SK-N-SH (cell line): Measurements from ENCODE around the gene RAB8B. TPM values are rescaled to one million over a fixed set of nuclear protein-coding genes. Genes with fewer than 3 reads are reported as not detected.

Experiments used
- CTCF ChIA-PET: fragments of 300-600, 350-600 bp; formaldehyde crosslinking; extraction: SDS; loops from one replicate; lab custom pipeline; 2021; lab: Yijun Ruan, JAX
- POLR2A ChIA-PET: fragments of 350-600 bp; sonication (Branson Sonifier 250); formaldehyde crosslinking; extraction: SDS; loops from one replicate; lab custom pipeline; 2020; ENCODE audit warnings: antibody characterized with exemption, inconsistent platforms; lab: Yijun Ruan, JAX
- DNase-seq: peaks from one replicate; pipeline ENCODE4 v3.0.0; 2012
- H2AFZ ChIP-seq: fragments of 200-600 bp; sonication (generic); 2 replicates; pipeline ENCODE4 v1.8.1; 2016; ENCODE audit warnings: antibody characterized with exemption, mild to moderate bottlenecking, low read depth
- H3F3A ChIP-seq: fragments of 200-600 bp; sonication (generic); replicated peaks from 2 replicates; pipeline ENCODE3; 2016; ENCODE audit warnings: antibody characterized with exemption, mild to moderate bottlenecking; ENCODE audit not compliant: insufficient read depth
- H3K27ac ChIP-seq, 2 experiments: fragments of 200-500 bp in 1 of 2; fragments of 200-600 bp in 1 of 2; sonication (Bioruptor generic) in 1 of 2; sonication (generic), shearing (Covaris generic) in 1 of 2; 2 replicates each; pipeline versions ENCODE4 v1.5.1 to v1.6.1; 2014 to 2016; ENCODE audit warnings: low read depth in 2 of 2, inconsistent platforms in 1 of 2, low read length in 1 of 2, mild to moderate bottlenecking in 1 of 2, mixed read lengths in 1 of 2
- H3K27me3 ChIP-seq: fragments of 200-600 bp; sonication (generic), shearing (Covaris generic); 2 replicates; pipeline ENCODE4 v1.6.1; 2016; ENCODE audit warnings: mixed run types; ENCODE audit not compliant: insufficient read depth
- H3K36me3 ChIP-seq, 2 experiments: fragments of 200-500 bp in 1 of 2; fragments of 200-600 bp in 1 of 2; sonication (Bioruptor generic) in 1 of 2; sonication (generic) in 1 of 2; replicated peaks in 1 of 2; 2 replicates each; pipeline versions ENCODE3 to v1.5.1; 2014 to 2016; ENCODE audit warnings: low read length in 1 of 2, mild to moderate bottlenecking in 1 of 2; ENCODE audit not compliant: insufficient read depth in 2 of 2, control insufficient read depth in 1 of 2
- H3K4me1 ChIP-seq, 2 experiments: fragments of 200-500 bp in 1 of 2; fragments of 200-600 bp in 1 of 2; sonication (Bioruptor generic) in 1 of 2; sonication (generic), shearing (Covaris generic) in 1 of 2; 2 replicates each; pipeline versions ENCODE4 v1.5.1 to v1.6.1; 2014 to 2016; ENCODE audit warnings: low read depth in 1 of 2, low read length in 1 of 2, mixed run types in 1 of 2; ENCODE audit not compliant: insufficient read depth in 2 of 2, control insufficient read depth in 1 of 2
- H3K4me2 ChIP-seq: fragments of 200-600 bp; sonication (generic), shearing (Covaris generic); 2 replicates; pipeline ENCODE4 v1.6.1; 2017; ENCODE audit warnings: mixed run types
- H3K4me3 ChIP-seq, 2 experiments: fragments of 200-500 bp in 1 of 2; fragments of 200-600 bp in 1 of 2; sonication (Bioruptor generic) in 1 of 2; sonication (generic), shearing (Covaris generic) in 1 of 2; 2 replicates each; pipeline versions ENCODE4 v1.5.1 to v1.8.1; 2014 to 2016; ENCODE audit warnings: low read depth in 2 of 2, inconsistent platforms in 1 of 2, low read length in 1 of 2, mild to moderate bottlenecking in 1 of 2, mixed read lengths in 1 of 2, moderate library complexity in 1 of 2
- H3K79me2 ChIP-seq: fragments of 200-600 bp; sonication (generic); 2 replicates; pipeline ENCODE4 v1.8.1; 2017; ENCODE audit warnings: mild to moderate bottlenecking; ENCODE audit not compliant: insufficient read depth
- H3K9ac ChIP-seq: fragments of 200-600 bp; sonication (generic); 2 replicates; pipeline ENCODE4 v1.6.1; 2017; ENCODE audit warnings: mixed run types
- H3K9me2 ChIP-seq: fragments of 200-600 bp; sonication (generic); 2 replicates; pipeline ENCODE4 v1.6.1; 2017; ENCODE audit warnings: mixed run types
- H3K9me3 ChIP-seq: fragments of 200-600 bp; sonication (generic); 2 replicates; pipeline ENCODE4 v1.6.1; 2017; ENCODE audit warnings: mixed run types, mild to moderate bottlenecking, moderate library complexity
- H4K20me1 ChIP-seq: fragments of 200-600 bp; sonication (generic); 2 replicates; pipeline ENCODE4 v1.6.1; 2017; ENCODE audit warnings: mild to moderate bottlenecking, mixed run types; ENCODE audit not compliant: insufficient read depth
- CHD2 ChIP-seq: fragments of 150-350 bp; IDR thresholded peaks from 2 replicates; pipeline ENCODE4 v1.6.1; 2018; ENCODE audit warnings: low read length; ENCODE audit not compliant: partially characterized antibody
- ELF1 ChIP-seq: IDR thresholded peaks from 2 replicates; pipeline ENCODE4 v1.4.0; 2012
- EP300 ChIP-seq, 2 experiments: IDR thresholded peaks; 2 replicates each; pipeline versions ENCODE4 v1.4.0 to v1.6.1; 2012; ENCODE audit warnings: borderline replicate concordance in 1 of 2, low read depth in 1 of 2, low read length in 1 of 2
- EZH2phosphoT487 ChIP-seq: fragments of 200-600 bp; sonication (generic); IDR thresholded peaks from 2 replicates; pipeline ENCODE4 v1.6.1; 2017; ENCODE audit warnings: low read depth, mixed run types, mild to moderate bottlenecking, antibody characterized with exemption, moderate library complexity, borderline replicate concordance
- FOXM1 ChIP-seq: IDR thresholded peaks from 2 replicates; pipeline ENCODE4 v1.4.0; 2012; ENCODE audit warnings: low read depth, mild to moderate bottlenecking
- MEF2A ChIP-seq: IDR thresholded peaks from 2 replicates; pipeline ENCODE4 v1.4.0; 2012; ENCODE audit warnings: low read depth, borderline replicate concordance
- POLR2AphosphoS5 ChIP-seq: IDR thresholded peaks from 2 replicates; pipeline ENCODE4 v1.6.1; 2012; ENCODE audit warnings: low read depth, low read length
- RFX5 ChIP-seq: IDR thresholded peaks from 2 replicates; pipeline ENCODE4 v1.6.1; 2012; ENCODE audit warnings: mild to moderate bottlenecking, improper control_type of control experiment, low read length
- RXRA ChIP-seq: IDR thresholded peaks from 2 replicates; pipeline ENCODE4 v1.4.0; 2012; ENCODE audit warnings: low read depth, mild to moderate bottlenecking, borderline replicate concordance
- SMC3 ChIP-seq: IDR thresholded peaks from 2 replicates; pipeline ENCODE4 v1.6.1; 2012; ENCODE audit warnings: low read depth, low read length, improper control_type of control experiment
- TAF1 ChIP-seq: IDR thresholded peaks from 2 replicates; pipeline ENCODE4 v1.6.1; 2012; ENCODE audit warnings: low read depth, mild to moderate bottlenecking, low read length, moderate library complexity, borderline replicate concordance
- TEAD4 ChIP-seq: IDR thresholded peaks from 2 replicates; pipeline ENCODE4 v1.4.0; 2012; ENCODE audit warnings: mild to moderate bottlenecking, borderline replicate concordance; ENCODE audit not compliant: insufficient read depth
- WGBS: methylation state at CpG from one replicate; pipeline ENCODE4 v1.1.6; 2017; ENCODE audit warnings: low lambda C conversion rate; 5-methylcytosine and 5-hydroxymethylcytosine counted together
- polyA plus RNA-seq, 3 experiments: library from polyadenylated mRNA; depleted of rRNA; stranded (reverse); fragments of >200 nt; gene quantifications; 2 replicates each; pipeline ENCODE4 v1.2.3, GENCODE V29; 2012
- TF ChIP-seq, protein P1 (sequence below): IDR thresholded peaks from 2 replicates; pipeline ENCODE4 v1.6.1; 2012; ENCODE audit warnings: mild to moderate bottlenecking, low read depth, low read length, moderate library complexity
- TF ChIP-seq, protein P2 (sequence below): IDR thresholded peaks from 2 replicates; pipeline ENCODE4; 2012
- TF ChIP-seq, protein P3 (sequence below): fragments of 150-350 bp; IDR thresholded peaks from 2 replicates; pipeline ENCODE4 v1.6.1; 2016; ENCODE audit warnings: mild to moderate bottlenecking, low read depth, low read length
- TF ChIP-seq, protein P4 (sequence below): fragments of 200-600 bp; sonication (generic); IDR thresholded peaks from 2 replicates; pipeline ENCODE4 v1.6.1; 2017; ENCODE audit warnings: antibody characterized with exemption, mild to moderate bottlenecking, moderate library complexity

The RAB8B gene
- polyA plus RNA-seq, 1 of the 3 experiments (the other 2 are of a cell fraction), result 5.4 TPM

DNA sequence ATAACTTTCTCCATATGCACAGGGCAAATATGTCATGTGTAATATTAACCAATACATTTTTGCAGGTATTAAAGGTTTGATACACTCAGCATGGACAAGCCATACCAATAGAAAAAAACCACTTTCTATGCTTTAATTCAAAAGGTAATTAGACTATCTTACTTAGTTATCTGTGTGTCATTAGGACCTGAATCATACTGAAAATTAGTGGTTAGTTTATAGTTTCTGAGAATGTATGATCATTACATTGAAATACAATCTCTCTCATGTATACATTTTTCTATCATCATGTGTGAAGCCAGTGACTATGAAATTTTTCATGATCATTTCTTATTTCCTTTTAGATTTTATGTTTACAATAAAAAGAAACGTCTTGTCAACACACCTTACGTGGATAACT lies 48.5 kb upstream of the RAB8B start:
- Histone ChIP-seq H3K4me2 (no peak overlapping the region), H3K9me2 (no peaks in the 10 kb centered on the region), H3F3A (peaks cover 34% of the 10 kb centered on the region), H3K27ac (no peak overlapping the region), H3K36me3 (peaks cover 4 to 36% of the 10 kb centered on the region in 2 experiments), H2AFZ (no peak overlapping the region), H3K27me3 (no peaks in the 10 kb centered on the region), H4K20me1 (no peaks in the 10 kb centered on the region), H3K79me2 (peaks cover 17% of the 10 kb centered on the region; the same call in 1 of the 2 replicates), H3K4me1 (peaks cover 0 to 10% of the 10 kb centered on the region in 2 experiments; a peak in 1 of 4 replicates), H3K9me3 (no peaks in the 10 kb centered on the region), H3K4me3 (no peak overlapping the region), H3K9ac (no peak overlapping the region)
- WGBS, result 93% methylated on average over 2 of the region's 2 CpGs
- ChIA-PET CTCF (no interaction called here), POLR2A (no interaction called here)
- DNase-seq, result no peak
- TF ChIP-seq, protein P1, sequence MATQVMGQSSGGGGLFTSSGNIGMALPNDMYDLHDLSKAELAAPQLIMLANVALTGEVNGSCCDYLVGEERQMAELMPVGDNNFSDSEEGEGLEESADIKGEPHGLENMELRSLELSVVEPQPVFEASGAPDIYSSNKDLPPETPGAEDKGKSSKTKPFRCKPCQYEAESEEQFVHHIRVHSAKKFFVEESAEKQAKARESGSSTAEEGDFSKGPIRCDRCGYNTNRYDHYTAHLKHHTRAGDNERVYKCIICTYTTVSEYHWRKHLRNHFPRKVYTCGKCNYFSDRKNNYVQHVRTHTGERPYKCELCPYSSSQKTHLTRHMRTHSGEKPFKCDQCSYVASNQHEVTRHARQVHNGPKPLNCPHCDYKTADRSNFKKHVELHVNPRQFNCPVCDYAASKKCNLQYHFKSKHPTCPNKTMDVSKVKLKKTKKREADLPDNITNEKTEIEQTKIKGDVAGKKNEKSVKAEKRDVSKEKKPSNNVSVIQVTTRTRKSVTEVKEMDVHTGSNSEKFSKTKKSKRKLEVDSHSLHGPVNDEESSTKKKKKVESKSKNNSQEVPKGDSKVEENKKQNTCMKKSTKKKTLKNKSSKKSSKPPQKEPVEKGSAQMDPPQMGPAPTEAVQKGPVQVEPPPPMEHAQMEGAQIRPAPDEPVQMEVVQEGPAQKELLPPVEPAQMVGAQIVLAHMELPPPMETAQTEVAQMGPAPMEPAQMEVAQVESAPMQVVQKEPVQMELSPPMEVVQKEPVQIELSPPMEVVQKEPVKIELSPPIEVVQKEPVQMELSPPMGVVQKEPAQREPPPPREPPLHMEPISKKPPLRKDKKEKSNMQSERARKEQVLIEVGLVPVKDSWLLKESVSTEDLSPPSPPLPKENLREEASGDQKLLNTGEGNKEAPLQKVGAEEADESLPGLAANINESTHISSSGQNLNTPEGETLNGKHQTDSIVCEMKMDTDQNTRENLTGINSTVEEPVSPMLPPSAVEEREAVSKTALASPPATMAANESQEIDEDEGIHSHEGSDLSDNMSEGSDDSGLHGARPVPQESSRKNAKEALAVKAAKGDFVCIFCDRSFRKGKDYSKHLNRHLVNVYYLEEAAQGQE, result no peak
- TF ChIP-seq, protein P2, sequence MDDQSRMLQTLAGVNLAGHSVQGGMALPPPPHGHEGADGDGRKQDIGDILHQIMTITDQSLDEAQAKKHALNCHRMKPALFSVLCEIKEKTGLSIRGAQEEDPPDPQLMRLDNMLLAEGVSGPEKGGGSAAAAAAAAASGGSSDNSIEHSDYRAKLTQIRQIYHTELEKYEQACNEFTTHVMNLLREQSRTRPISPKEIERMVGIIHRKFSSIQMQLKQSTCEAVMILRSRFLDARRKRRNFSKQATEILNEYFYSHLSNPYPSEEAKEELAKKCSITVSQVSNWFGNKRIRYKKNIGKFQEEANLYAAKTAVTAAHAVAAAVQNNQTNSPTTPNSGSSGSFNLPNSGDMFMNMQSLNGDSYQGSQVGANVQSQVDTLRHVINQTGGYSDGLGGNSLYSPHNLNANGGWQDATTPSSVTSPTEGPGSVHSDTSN, result no peak
- no peak for TF ChIP-seq CHD2
- TF ChIP-seq SMC3, result no peak
- no peak for TF ChIP-seq RFX5
- no peak for TF ChIP-seq TAF1
- no peak for TF ChIP-seq TEAD4
- no peak for TF ChIP-seq ELF1
- TF ChIP-seq, protein P3, sequence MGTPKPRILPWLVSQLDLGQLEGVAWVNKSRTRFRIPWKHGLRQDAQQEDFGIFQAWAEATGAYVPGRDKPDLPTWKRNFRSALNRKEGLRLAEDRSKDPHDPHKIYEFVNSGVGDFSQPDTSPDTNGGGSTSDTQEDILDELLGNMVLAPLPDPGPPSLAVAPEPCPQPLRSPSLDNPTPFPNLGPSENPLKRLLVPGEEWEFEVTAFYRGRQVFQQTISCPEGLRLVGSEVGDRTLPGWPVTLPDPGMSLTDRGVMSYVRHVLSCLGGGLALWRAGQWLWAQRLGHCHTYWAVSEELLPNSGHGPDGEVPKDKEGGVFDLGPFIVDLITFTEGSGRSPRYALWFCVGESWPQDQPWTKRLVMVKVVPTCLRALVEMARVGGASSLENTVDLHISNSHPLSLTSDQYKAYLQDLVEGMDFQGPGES, result no peak
- no peak for TF ChIP-seq POLR2AphosphoS5
- TF ChIP-seq RXRA, result no peak
- TF ChIP-seq MEF2A, result no peak

DNA sequence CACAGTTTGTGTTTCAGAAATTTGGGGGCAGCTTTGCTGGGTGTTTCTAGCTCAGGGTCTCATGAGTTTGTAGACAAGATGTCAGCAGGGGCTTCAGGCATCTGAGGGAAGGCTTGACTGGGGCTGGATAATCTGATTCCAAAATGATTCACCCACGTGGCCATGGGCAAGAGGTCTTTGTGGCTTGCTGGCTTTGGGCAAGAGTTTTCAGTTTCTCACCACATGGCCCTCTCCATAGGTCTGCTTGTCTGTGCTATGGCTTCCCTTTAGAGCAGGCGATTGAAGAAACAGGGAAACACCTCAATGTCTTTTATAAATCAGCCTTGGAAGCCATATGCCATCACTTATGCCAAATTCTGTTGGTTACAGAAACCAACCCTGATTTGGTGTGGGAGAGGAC lies 44.0 kb upstream of the RAB8B start:
- H3K36me3 ChIP-seq, result peaks cover 6 to 68% of the 10 kb centered on the region in 2 experiments
- H3K27ac ChIP-seq, result no peak overlapping the region
- CTCF ChIA-PET, result no interaction called here
- H3K9ac ChIP-seq, result no peak overlapping the region
- H2AFZ ChIP-seq, result no peak overlapping the region
- DNase-seq, result no peak
- H3K9me2 ChIP-seq, result no peaks in the 10 kb centered on the region
- peaks cover 40% of the 10 kb centered on the region for H3F3A ChIP-seq
- POLR2A ChIA-PET, result no interaction called here
- H4K20me1 ChIP-seq, result peaks cover 5% of the 10 kb centered on the region; the same call in 1 of the 2 replicates
- no peaks in the 10 kb centered on the region for H3K27me3 ChIP-seq
- H3K9me3 ChIP-seq, result no peaks in the 10 kb centered on the region
- peaks cover 16% of the 10 kb centered on the region; the same call in 1 of the 2 replicates for H3K79me2 ChIP-seq
- no peak overlapping the region for H3K4me2 ChIP-seq
- no peak overlapping the region for H3K4me3 ChIP-seq
- H3K4me1 ChIP-seq, result no peaks in the 10 kb centered on the region
- 88% methylated on average over 2 of the region's 2 CpGs for WGBS
- TF ChIP-seq FOXM1 (no peak), EZH2phosphoT487 (no peak), EP300 (IDR thresholded peaks at IDR 0.05; ENCODE audit: borderline replicate concordance in 1 of 2, low read depth in 1 of 2, low read length in 1 of 2) (no peak), POLR2AphosphoS5 (no peak), MEF2A (no peak), ELF1 (no peak)
- TF ChIP-seq, protein P4, sequence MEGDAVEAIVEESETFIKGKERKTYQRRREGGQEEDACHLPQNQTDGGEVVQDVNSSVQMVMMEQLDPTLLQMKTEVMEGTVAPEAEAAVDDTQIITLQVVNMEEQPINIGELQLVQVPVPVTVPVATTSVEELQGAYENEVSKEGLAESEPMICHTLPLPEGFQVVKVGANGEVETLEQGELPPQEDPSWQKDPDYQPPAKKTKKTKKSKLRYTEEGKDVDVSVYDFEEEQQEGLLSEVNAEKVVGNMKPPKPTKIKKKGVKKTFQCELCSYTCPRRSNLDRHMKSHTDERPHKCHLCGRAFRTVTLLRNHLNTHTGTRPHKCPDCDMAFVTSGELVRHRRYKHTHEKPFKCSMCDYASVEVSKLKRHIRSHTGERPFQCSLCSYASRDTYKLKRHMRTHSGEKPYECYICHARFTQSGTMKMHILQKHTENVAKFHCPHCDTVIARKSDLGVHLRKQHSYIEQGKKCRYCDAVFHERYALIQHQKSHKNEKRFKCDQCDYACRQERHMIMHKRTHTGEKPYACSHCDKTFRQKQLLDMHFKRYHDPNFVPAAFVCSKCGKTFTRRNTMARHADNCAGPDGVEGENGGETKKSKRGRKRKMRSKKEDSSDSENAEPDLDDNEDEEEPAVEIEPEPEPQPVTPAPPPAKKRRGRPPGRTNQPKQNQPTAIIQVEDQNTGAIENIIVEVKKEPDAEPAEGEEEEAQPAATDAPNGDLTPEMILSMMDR, result no peak
- TF ChIP-seq, protein P2, result no peak
- TF ChIP-seq, protein P3, result no peak
